ENCODE measurements around the gene IFITM10.

Gene IFITM10

GRCh38 chr11:1755344-1755691 is 4.9 kb upstream of the IFITM10 start:
- Histone ChIP-seq H3K79me2 (ENCODE audit: control insufficient read depth, insufficient read depth, low read length, unreplicated experiment) (peaks cover 6% of the 10 kb centered on the region), H3K27me3 (ENCODE audit: insufficient read depth, low read length) (no peaks in the 10 kb centered on the region), H3K27ac (ENCODE audit: low read depth, low read length) (no peak overlapping the region), H3K4me3 (ENCODE audit: low read depth, low read length) (no peak overlapping the region), H2AFZ (ENCODE audit: low read length, unreplicated experiment) (no peak overlapping the region), H3K4me1 (ENCODE audit: control insufficient read depth, insufficient read depth, low read length, unreplicated experiment) (peaks cover 28% of the 10 kb centered on the region), H3K36me3 (ENCODE audit: insufficient read depth, low read length) (peaks cover 2% of the 10 kb centered on the region; the same call in 1 of the 2 replicates)

GRCh38 chr11:1754376-1755150 is 4.2 kb upstream of the IFITM10 start:
- no peak overlapping the region for H3K4me3 ChIP-seq (ENCODE audit: low read depth, low read length)
- H3K36me3 ChIP-seq (ENCODE audit: insufficient read depth, low read length) = peaks cover 2% of the 10 kb centered on the region; the same call in 1 of the 2 replicates
- H3K27me3 ChIP-seq (ENCODE audit: insufficient read depth, low read length) = no peaks in the 10 kb centered on the region
- H2AFZ ChIP-seq (ENCODE audit: low read length, unreplicated experiment) = no peak overlapping the region
- no peak overlapping the region for H3K27ac ChIP-seq (ENCODE audit: low read depth, low read length)
- no peaks in the 10 kb centered on the region for H3K79me2 ChIP-seq (ENCODE audit: control insufficient read depth, insufficient read depth, low read length, unreplicated experiment)
- peaks cover 26% of the 10 kb centered on the region for H3K4me1 ChIP-seq (ENCODE audit: control insufficient read depth, insufficient read depth, low read length, unreplicated experiment)

- Histone ChIP-seq H3K4me1 (ENCODE audit: control insufficient read depth, insufficient read depth, low read length, unreplicated experiment) (peaks cover 29% of the 10 kb centered on the region), H3K4me3 (ENCODE audit: low read depth, low read length) (no peak overlapping the region), H3K27me3 (ENCODE audit: insufficient read depth, low read length) (no peaks in the 10 kb centered on the region), H3K36me3 (ENCODE audit: insufficient read depth, low read length) (peaks cover 2% of the 10 kb centered on the region; the same call in 1 of the 2 replicates), H2AFZ (ENCODE audit: low read length, unreplicated experiment) (no peak overlapping the region), H3K27ac (ENCODE audit: low read depth, low read length) (no peak overlapping the region), H3K79me2 (ENCODE audit: control insufficient read depth, insufficient read depth, low read length, unreplicated experiment) (no peaks in the 10 kb centered on the region)
Observed at GRCh38 chr11:1753929-1754305, 3.5 kb upstream of the IFITM10 start.

GRCh38 chr11:1753229-1753928 is 3.0 kb upstream of the IFITM10 start:
- peaks cover 29% of the 10 kb centered on the region for H3K4me1 ChIP-seq (ENCODE audit: control insufficient read depth, insufficient read depth, low read length, unreplicated experiment)

GRCh38 chr11:1752907-1753228 is 2.5 kb upstream of the IFITM10 start:
- Histone ChIP-seq H3K4me3 (ENCODE audit: low read depth, low read length) (no peak overlapping the region), H3K79me2 (ENCODE audit: control insufficient read depth, insufficient read depth, low read length, unreplicated experiment) (no peaks in the 10 kb centered on the region), H3K4me1 (ENCODE audit: control insufficient read depth, insufficient read depth, low read length, unreplicated experiment) (peaks cover 29% of the 10 kb centered on the region), H2AFZ (ENCODE audit: low read length, unreplicated experiment) (no peak overlapping the region), H3K27me3 (ENCODE audit: insufficient read depth, low read length) (no peaks in the 10 kb centered on the region), H3K36me3 (ENCODE audit: insufficient read depth, low read length) (no peaks in the 10 kb centered on the region; the same call in 1 of the 2 replicates), H3K27ac (ENCODE audit: low read depth, low read length) (no peak overlapping the region)

More at GRCh38 chr11:1753229-1753928, 3.0 kb upstream of the IFITM10 start:
- Histone ChIP-seq H3K27ac (ENCODE audit: low read depth, low read length) (no peak overlapping the region), H3K79me2 (ENCODE audit: control insufficient read depth, insufficient read depth, low read length, unreplicated experiment) (no peaks in the 10 kb centered on the region), H3K27me3 (ENCODE audit: insufficient read depth, low read length) (no peaks in the 10 kb centered on the region), H3K4me3 (ENCODE audit: low read depth, low read length) (no peak overlapping the region), H3K36me3 (ENCODE audit: insufficient read depth, low read length) (no peaks in the 10 kb centered on the region; the same call in 1 of the 2 replicates), H2AFZ (ENCODE audit: low read length, unreplicated experiment) (no peak overlapping the region)

- no peak overlapping the region for H3K4me3 ChIP-seq (ENCODE audit: low read depth, low read length)
- no peaks in the 10 kb centered on the region for H3K79me2 ChIP-seq (ENCODE audit: control insufficient read depth, insufficient read depth, low read length, unreplicated experiment)
- no peak overlapping the region; the same call in 1 of the 2 replicates for H3K27ac ChIP-seq (ENCODE audit: low read depth, low read length)
- H2AFZ ChIP-seq (ENCODE audit: low read length, unreplicated experiment) = no peak overlapping the region
- peaks cover 29% of the 10 kb centered on the region for H3K4me1 ChIP-seq (ENCODE audit: control insufficient read depth, insufficient read depth, low read length, unreplicated experiment)
- no peaks in the 10 kb centered on the region for H3K27me3 ChIP-seq (ENCODE audit: insufficient read depth, low read length)
- H3K36me3 ChIP-seq (ENCODE audit: insufficient read depth, low read length) = no peaks in the 10 kb centered on the region; the same call in 1 of the 2 replicates
Observed at GRCh38 chr11:1751999-1752906, 1.9 kb upstream of the IFITM10 start.

GRCh38 chr11:1751531-1751921 is 1.1 kb upstream of the IFITM10 start:
- H3K4me1 ChIP-seq (ENCODE audit: control insufficient read depth, insufficient read depth, low read length, unreplicated experiment) = peaks cover 29% of the 10 kb centered on the region
- H2AFZ ChIP-seq (ENCODE audit: low read length, unreplicated experiment) = no peak overlapping the region
- no peaks in the 10 kb centered on the region for H3K27me3 ChIP-seq (ENCODE audit: insufficient read depth, low read length)
- H3K27ac ChIP-seq (ENCODE audit: low read depth, low read length) = peak overlapping the region; percentile 95
- no peaks in the 10 kb centered on the region for H3K79me2 ChIP-seq (ENCODE audit: control insufficient read depth, insufficient read depth, low read length, unreplicated experiment)
- H3K4me3 ChIP-seq (ENCODE audit: low read depth, low read length) = no peak overlapping the region
- H3K36me3 ChIP-seq (ENCODE audit: insufficient read depth, low read length) = no peaks in the 10 kb centered on the region

GRCh38 chr11:1750840-1751530 is 590 bp upstream of the IFITM10 start:
- H3K79me2 ChIP-seq (ENCODE audit: control insufficient read depth, insufficient read depth, low read length, unreplicated experiment) = no peaks in the 10 kb centered on the region
- no peak overlapping the region for H3K4me3 ChIP-seq (ENCODE audit: low read depth, low read length)
- no peaks in the 10 kb centered on the region for H3K36me3 ChIP-seq (ENCODE audit: insufficient read depth, low read length)
- peak overlapping the region; percentile 95 for H3K27ac ChIP-seq (ENCODE audit: low read depth, low read length)
- H3K4me1 ChIP-seq (ENCODE audit: control insufficient read depth, insufficient read depth, low read length, unreplicated experiment) = peaks cover 29% of the 10 kb centered on the region
- no peak overlapping the region for H2AFZ ChIP-seq (ENCODE audit: low read length, unreplicated experiment)
- H3K27me3 ChIP-seq (ENCODE audit: insufficient read depth, low read length) = no peaks in the 10 kb centered on the region

- peak overlapping the region; percentile 82 for H3K4me3 ChIP-seq (ENCODE audit: low read depth, low read length)
- no peaks in the 10 kb centered on the region for H3K36me3 ChIP-seq (ENCODE audit: insufficient read depth, low read length)
- peaks cover 29% of the 10 kb centered on the region for H3K4me1 ChIP-seq (ENCODE audit: control insufficient read depth, insufficient read depth, low read length, unreplicated experiment)
- H3K27ac ChIP-seq (ENCODE audit: low read depth, low read length) = peak overlapping the region; percentile 95
- no peak overlapping the region for H2AFZ ChIP-seq (ENCODE audit: low read length, unreplicated experiment)
- no peaks in the 10 kb centered on the region for H3K27me3 ChIP-seq (ENCODE audit: insufficient read depth, low read length)
- no peaks in the 10 kb centered on the region for H3K79me2 ChIP-seq (ENCODE audit: control insufficient read depth, insufficient read depth, low read length, unreplicated experiment)
Observed at GRCh38 chr11:1749395-1750351, 722 bp downstream of the IFITM10 start.
